A673 (cell line): ENCODE data around the gene PCCB.
A peak's percentile ranks its signal among the peaks of the same experiment; 100 is the strongest.

Experiments used
- EZH2 ChIP-seq: fragments of 200-600 bp; sonication (generic); IDR thresholded peaks from 2 replicates; pipeline ENCODE4 v1.6.1; 2017; ENCODE audit warnings: borderline replicate concordance, low read depth, mild to moderate bottlenecking, mixed read lengths, antibody characterized with exemption, low read length; ENCODE audit not compliant: poor library complexity, severe bottlenecking
- TF ChIP-seq, protein P1 (sequence below): fragments of 300-800, 200-600 bp; sonication (generic); conservative IDR thresholded peaks from 2 replicates; pipeline ENCODE4 v1.5.1; 2017; ENCODE audit warnings: low read depth, mild to moderate bottlenecking, antibody characterized with exemption, low read length, moderate library complexity, mixed read lengths

DNA sequence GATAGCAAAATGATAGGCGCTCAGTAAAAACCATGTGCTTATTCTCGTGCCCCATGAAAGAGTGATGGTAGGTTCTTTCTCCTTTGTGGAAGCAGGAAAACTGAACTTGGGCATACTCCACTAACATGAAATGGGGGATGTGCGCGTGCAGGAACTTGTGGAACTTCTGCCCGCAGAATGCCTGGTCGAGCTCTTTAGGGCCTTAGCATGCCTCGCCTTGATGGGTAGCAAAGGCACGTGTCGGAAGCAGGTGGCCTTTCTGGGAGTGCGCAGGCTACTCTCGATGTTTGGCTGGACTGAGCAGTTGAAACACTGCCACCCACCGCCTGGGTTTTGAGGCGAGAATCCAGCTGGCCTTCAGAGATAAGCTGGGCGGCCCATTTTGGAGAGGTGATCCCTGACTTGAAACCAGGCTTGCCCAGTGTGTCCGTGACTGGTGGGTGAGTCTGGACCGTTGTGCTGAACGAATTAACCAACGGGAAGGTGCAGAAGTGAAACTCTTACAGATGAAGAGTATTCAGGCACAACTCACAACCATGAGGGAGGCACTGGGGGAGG, 842 bp downstream of the PCCB start:
- TF ChIP-seq, protein P1, sequence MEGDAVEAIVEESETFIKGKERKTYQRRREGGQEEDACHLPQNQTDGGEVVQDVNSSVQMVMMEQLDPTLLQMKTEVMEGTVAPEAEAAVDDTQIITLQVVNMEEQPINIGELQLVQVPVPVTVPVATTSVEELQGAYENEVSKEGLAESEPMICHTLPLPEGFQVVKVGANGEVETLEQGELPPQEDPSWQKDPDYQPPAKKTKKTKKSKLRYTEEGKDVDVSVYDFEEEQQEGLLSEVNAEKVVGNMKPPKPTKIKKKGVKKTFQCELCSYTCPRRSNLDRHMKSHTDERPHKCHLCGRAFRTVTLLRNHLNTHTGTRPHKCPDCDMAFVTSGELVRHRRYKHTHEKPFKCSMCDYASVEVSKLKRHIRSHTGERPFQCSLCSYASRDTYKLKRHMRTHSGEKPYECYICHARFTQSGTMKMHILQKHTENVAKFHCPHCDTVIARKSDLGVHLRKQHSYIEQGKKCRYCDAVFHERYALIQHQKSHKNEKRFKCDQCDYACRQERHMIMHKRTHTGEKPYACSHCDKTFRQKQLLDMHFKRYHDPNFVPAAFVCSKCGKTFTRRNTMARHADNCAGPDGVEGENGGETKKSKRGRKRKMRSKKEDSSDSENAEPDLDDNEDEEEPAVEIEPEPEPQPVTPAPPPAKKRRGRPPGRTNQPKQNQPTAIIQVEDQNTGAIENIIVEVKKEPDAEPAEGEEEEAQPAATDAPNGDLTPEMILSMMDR = peak; percentile 35; the same call in 1 of the 2 replicates
- TF ChIP-seq EZH2 = no peak
